ENCODE data around the gene UFM1.

DNA sequence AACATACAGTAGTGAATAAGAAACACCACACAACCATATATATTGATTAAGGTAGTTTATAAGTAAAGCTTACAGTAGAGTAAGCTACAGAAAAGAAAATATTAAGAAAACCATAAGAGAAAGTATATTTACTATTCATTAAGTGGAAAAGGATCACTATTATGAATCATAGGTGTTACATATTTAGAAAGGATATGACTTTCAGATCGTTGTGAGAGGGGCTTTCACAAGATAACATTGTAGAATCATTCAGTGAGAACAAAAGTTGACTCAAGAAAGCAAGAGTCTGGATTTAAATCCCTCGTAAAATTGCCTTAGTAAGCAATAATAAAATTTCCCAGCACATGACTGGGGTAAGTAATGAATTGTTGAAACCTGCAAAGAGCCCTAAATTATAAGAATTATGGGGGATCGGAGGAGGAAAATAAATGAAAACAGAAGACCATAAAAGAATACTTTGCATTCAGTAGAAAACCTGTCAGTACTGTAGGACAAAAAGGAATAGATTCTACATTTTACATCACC, 6.0 kb downstream of the UFM1 start:
- TF ChIP-seq, protein P1, sequence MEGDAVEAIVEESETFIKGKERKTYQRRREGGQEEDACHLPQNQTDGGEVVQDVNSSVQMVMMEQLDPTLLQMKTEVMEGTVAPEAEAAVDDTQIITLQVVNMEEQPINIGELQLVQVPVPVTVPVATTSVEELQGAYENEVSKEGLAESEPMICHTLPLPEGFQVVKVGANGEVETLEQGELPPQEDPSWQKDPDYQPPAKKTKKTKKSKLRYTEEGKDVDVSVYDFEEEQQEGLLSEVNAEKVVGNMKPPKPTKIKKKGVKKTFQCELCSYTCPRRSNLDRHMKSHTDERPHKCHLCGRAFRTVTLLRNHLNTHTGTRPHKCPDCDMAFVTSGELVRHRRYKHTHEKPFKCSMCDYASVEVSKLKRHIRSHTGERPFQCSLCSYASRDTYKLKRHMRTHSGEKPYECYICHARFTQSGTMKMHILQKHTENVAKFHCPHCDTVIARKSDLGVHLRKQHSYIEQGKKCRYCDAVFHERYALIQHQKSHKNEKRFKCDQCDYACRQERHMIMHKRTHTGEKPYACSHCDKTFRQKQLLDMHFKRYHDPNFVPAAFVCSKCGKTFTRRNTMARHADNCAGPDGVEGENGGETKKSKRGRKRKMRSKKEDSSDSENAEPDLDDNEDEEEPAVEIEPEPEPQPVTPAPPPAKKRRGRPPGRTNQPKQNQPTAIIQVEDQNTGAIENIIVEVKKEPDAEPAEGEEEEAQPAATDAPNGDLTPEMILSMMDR (IDR thresholded peaks at IDR 0.05 in 4 of 5, conservative IDR thresholded peaks at IDR 0.05 in 1 of 5): no peak
- no peak for TF ChIP-seq POLR2A (IDR thresholded peaks at IDR 0.05)

All from gastrocnemius medialis (tissue), 4 donors.